ENCODE results near the gene PNMA1.

- TF ChIP-seq, protein P1, sequence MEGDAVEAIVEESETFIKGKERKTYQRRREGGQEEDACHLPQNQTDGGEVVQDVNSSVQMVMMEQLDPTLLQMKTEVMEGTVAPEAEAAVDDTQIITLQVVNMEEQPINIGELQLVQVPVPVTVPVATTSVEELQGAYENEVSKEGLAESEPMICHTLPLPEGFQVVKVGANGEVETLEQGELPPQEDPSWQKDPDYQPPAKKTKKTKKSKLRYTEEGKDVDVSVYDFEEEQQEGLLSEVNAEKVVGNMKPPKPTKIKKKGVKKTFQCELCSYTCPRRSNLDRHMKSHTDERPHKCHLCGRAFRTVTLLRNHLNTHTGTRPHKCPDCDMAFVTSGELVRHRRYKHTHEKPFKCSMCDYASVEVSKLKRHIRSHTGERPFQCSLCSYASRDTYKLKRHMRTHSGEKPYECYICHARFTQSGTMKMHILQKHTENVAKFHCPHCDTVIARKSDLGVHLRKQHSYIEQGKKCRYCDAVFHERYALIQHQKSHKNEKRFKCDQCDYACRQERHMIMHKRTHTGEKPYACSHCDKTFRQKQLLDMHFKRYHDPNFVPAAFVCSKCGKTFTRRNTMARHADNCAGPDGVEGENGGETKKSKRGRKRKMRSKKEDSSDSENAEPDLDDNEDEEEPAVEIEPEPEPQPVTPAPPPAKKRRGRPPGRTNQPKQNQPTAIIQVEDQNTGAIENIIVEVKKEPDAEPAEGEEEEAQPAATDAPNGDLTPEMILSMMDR (IDR thresholded peaks at IDR 0.05): no peak
- TF ChIP-seq EP300 (IDR thresholded peaks at IDR 0.05): no peak
- TF ChIP-seq POLR2AphosphoS5 (IDR thresholded peaks at IDR 0.05): no peak
These were observed 24.5 kb upstream of the PNMA1 start for GRCh38 chr14:73738518-73739173.
